ENCODE data around the gene GPC5.

Gene GPC5

DNA sequence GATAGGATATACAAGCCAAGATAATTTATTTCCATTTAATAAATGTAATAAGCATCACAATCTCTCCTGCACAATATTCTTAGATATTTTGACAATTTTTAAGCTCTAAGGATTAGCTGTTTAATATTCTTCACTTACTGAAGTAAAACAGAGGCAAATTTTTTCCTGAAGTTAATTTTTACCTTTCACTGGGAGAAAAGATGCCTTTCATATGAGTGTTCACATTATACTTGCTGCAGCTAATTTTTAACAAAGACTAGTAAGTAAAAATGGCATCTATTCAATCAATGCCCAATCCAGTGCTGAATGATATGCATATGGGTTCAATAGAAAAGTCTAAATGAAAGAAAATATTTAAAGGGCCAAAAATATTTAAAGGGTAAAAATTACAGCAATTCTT, 1451.0 kb downstream of the GPC5 start:
- TF ChIP-seq FOXP2 (optimal IDR thresholded peaks at IDR 0.05; ENCODE audit: borderline replicate concordance, extremely low read depth, extremely low read length, insufficient read depth) (no peak), POLR2AphosphoS5 (IDR thresholded peaks at IDR 0.05; ENCODE audit: low read depth, low read length) (no peak), TAF1 (IDR thresholded peaks at IDR 0.05; ENCODE audit: borderline replicate concordance, insufficient read depth, low read length) (no peak), SIN3A (IDR thresholded peaks at IDR 0.05; ENCODE audit: borderline replicate concordance, insufficient read depth, low read length) (no peak)
- TF ChIP-seq, protein P1, sequence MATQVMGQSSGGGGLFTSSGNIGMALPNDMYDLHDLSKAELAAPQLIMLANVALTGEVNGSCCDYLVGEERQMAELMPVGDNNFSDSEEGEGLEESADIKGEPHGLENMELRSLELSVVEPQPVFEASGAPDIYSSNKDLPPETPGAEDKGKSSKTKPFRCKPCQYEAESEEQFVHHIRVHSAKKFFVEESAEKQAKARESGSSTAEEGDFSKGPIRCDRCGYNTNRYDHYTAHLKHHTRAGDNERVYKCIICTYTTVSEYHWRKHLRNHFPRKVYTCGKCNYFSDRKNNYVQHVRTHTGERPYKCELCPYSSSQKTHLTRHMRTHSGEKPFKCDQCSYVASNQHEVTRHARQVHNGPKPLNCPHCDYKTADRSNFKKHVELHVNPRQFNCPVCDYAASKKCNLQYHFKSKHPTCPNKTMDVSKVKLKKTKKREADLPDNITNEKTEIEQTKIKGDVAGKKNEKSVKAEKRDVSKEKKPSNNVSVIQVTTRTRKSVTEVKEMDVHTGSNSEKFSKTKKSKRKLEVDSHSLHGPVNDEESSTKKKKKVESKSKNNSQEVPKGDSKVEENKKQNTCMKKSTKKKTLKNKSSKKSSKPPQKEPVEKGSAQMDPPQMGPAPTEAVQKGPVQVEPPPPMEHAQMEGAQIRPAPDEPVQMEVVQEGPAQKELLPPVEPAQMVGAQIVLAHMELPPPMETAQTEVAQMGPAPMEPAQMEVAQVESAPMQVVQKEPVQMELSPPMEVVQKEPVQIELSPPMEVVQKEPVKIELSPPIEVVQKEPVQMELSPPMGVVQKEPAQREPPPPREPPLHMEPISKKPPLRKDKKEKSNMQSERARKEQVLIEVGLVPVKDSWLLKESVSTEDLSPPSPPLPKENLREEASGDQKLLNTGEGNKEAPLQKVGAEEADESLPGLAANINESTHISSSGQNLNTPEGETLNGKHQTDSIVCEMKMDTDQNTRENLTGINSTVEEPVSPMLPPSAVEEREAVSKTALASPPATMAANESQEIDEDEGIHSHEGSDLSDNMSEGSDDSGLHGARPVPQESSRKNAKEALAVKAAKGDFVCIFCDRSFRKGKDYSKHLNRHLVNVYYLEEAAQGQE (IDR thresholded peaks at IDR 0.05; ENCODE audit: insufficient read depth in 1 of 2, low read depth in 2 of 2, low read length in 2 of 2), result no peak

DNA sequence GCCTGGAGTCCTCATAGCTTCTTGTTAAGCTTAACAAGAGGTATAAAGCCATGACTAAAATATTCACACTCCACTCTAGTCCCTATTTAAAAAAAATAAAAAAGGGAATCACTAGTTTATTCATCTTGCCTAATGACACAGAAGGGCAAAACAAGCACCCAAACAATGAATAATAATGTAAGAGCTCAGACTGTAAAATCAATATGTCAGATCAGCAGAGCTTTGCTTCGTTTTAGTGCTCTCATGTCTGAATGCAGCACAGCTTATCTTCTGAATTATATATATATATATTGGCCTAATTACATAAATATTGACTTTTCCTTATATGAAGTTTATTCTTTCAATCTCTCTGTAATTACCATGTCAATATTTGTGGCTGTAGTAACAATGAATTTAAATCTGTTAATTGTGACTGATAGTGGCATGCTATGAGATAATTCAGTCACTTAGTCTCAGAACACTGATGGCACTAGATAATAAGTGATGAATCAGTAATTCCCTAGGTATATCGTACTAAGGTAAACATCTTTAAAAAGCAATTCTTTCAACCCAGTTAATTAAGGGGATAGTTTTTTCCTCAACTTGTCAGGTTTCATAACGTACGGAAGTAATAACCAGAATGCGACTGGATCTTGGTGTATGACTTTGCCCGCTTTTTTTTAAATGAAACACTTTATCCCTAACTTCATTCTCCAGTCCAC, 1466.3 kb downstream of the GPC5 start:
- no peak for TF ChIP-seq TAF1 (IDR thresholded peaks at IDR 0.05; ENCODE audit: borderline replicate concordance, insufficient read depth, low read length)
- no peak for TF ChIP-seq FOXP2 (optimal IDR thresholded peaks at IDR 0.05; ENCODE audit: borderline replicate concordance, extremely low read depth, extremely low read length, insufficient read depth)
- TF ChIP-seq, protein P1 (IDR thresholded peaks at IDR 0.05; ENCODE audit: insufficient read depth in 1 of 2, low read depth in 2 of 2, low read length in 2 of 2), result no peak
- no peak for TF ChIP-seq SIN3A (IDR thresholded peaks at IDR 0.05; ENCODE audit: borderline replicate concordance, insufficient read depth, low read length)
- no peak for TF ChIP-seq POLR2AphosphoS5 (IDR thresholded peaks at IDR 0.05; ENCODE audit: low read depth, low read length)

DNA sequence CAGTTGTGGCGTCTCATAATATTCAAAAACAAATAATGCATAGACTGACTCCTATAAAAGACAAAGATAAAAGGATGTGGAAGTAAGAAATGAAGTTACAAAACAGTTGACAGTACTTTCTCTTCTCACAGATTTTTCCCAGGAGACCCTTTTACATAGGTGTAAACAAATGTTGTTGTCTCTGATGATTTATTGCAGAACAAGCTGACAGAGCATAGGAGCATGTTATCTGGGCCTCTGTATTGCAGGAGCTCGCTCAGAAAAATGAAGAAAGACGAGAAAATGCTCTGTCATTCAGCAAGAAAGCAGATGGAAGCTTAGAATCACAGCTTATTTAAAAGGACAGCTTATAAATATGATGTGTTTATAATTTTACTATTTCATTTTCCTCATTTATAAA, 1474.6 kb downstream of the GPC5 start:
- TF ChIP-seq, protein P1 (IDR thresholded peaks at IDR 0.05; ENCODE audit: insufficient read depth in 1 of 2, low read depth in 2 of 2, low read length in 2 of 2), result no peak
- TF ChIP-seq POLR2AphosphoS5 (IDR thresholded peaks at IDR 0.05; ENCODE audit: low read depth, low read length) (no peak), FOXP2 (optimal IDR thresholded peaks at IDR 0.05; ENCODE audit: borderline replicate concordance, extremely low read depth, extremely low read length, insufficient read depth) (no peak), TAF1 (IDR thresholded peaks at IDR 0.05; ENCODE audit: borderline replicate concordance, insufficient read depth, low read length) (no peak), SIN3A (IDR thresholded peaks at IDR 0.05; ENCODE audit: borderline replicate concordance, insufficient read depth, low read length) (no peak)

DNA sequence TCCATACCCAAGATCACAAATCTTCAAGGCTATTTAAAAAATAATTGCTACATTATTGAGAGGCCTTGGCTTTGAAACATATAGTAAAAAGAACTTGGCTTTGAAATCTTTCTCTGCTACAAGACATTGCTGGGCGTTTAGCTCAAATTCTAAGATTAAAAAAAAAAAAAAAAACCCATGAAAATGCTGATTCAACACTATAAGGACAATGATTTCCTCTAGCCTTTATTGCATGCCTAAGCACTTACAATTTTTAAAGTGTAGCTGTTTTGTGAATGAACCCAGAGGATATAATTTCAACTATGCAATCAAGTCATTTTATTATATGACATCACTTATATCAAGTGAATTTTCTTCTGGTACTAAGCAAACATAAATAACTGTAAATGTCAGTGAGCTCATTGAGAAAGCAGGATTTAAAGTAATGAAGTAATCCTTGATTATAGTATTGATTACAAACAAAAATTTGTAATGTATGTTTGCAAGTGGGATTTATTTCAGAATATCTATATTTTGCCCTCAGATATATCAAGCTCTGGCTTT, 1488.2 kb downstream of the GPC5 start:
- no peak for TF ChIP-seq SIN3A (IDR thresholded peaks at IDR 0.05; ENCODE audit: borderline replicate concordance, insufficient read depth, low read length)
- TF ChIP-seq, protein P1 (IDR thresholded peaks at IDR 0.05; ENCODE audit: insufficient read depth in 1 of 2, low read depth in 2 of 2, low read length in 2 of 2), result no peak
- TF ChIP-seq TAF1 (IDR thresholded peaks at IDR 0.05; ENCODE audit: borderline replicate concordance, insufficient read depth, low read length), result no peak
- TF ChIP-seq FOXP2 (optimal IDR thresholded peaks at IDR 0.05; ENCODE audit: borderline replicate concordance, extremely low read depth, extremely low read length, insufficient read depth), result no peak
- TF ChIP-seq POLR2AphosphoS5 (IDR thresholded peaks at IDR 0.05; ENCODE audit: low read depth, low read length), result no peak

All from PFSK-1 (cell line).